ENCODE results near the gene HGF.

The HGF gene

DNA sequence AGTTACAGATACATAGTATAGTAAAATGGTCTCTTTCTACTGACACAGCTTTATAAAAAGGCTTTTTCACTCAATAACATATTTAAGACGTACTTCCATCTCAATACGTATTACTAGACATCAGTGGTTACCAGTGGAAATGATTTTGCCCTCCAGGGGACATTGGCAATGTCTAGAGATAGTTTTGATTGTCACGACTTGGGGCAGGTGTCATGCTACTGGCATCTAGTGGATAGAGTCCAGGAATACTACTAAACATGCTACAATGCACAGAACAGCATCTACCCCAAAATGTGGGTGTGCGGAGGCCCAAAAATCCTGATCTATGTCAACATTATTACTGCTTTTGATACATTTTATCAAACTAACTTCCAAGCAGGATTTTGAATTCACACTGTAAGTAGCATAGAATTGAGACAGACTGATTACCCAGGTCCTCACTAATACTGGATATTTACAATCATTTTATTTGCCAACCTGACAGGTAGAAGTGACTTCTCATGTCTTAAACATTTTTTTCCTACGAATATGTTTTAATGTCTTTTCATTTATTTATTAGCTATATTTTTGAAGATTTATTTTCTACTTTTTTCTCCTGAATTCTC is 53.8 kb downstream of the HGF start:
- no peak for DNase-seq

DNA sequence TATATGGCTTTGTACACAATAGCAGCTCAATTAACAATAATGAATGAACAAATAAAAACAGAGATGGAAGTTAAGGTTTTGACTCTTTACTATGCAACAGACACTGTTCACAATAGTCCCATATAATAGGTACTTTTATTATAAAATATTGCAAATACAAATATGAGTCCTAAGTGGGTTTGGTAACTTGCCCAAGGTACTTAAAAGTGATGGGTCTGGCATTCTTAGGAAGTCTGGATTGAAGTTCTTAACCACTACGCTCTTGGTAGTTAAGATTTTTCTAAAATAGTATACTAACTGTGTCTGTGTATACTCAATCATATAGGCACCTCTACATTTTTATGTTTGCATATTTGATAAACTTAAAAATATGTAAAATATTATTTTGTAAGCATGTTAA is 55.5 kb downstream of the HGF start:
- DNase-seq = no peak

DNA sequence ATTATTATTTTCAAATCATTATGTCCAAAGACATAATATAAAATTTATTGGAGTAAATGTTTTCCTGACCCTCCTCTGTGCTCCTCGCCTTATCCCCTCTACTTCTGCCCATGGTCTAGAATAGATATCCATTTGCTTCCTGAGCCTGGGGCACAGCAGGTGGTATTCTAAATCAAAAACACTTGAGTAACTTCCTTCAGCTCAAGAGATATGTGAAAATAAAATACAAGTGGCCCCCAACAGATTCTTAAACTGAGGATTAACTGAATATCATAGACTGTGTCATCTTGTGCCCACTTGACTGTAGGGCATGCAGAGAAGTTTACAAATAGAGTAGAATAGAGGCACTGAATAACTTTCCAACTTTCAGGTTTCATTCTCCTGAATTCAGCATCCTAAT is 59.1 kb downstream of the HGF start:
- DNase-seq = no peak

DNA sequence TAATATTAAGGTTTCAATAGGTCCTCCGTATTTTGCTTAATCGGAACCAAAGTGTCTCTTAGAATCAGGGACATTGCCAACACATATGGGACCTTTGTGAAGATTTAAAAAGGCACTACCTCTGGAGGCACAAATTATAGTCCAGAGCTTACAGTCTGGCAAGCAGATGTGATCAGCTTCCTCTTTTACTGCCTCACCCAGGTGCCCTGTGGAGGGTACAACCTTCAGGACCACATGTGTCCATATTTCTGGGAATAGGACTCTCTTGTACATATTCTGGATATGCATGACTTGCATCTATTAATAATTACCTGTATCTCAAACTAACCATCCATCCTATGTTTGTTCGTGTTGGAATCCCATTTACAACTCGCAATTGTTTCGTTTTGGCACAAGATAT is 60.0 kb downstream of the HGF start:
- DNase-seq = no peak

DNA sequence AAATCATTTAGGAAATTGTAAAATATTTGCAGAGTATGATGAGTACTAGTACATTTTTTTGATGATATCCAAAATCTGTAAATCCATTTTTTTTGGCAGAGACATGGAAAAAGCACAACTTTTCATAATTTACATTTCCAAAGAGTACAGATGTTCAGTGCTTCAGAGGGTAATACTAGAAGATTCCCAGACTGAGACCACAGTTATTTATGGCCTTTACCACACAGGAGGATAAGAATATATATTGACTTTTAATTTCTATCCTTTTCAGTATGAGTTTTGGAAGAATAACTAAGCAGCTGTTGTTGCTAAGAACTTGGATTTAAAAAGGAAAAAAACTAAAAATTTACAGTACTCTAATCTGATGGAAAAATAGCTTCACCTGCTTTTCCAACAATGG is 61.9 kb downstream of the HGF start:
- no peak for DNase-seq

DNA sequence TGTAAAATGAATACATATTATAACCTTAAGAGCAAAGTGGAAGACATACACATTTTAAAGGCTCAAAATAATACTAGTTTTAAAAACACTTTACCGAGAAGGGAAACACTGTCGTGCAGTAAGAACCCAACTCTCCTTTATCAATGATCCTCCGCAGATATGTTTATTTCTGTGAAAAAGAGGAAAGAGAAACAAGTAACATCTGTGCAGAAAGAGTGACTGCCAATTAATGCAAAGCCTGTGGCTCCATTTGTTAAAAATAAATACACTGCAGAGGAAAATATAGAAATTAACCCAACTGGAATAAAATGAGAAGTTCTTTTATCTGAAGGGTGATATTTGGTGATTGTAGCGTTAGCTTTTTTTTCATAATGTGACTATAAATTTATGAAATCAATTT is 62.7 kb downstream of the HGF start:
- no peak for DNase-seq

DNA sequence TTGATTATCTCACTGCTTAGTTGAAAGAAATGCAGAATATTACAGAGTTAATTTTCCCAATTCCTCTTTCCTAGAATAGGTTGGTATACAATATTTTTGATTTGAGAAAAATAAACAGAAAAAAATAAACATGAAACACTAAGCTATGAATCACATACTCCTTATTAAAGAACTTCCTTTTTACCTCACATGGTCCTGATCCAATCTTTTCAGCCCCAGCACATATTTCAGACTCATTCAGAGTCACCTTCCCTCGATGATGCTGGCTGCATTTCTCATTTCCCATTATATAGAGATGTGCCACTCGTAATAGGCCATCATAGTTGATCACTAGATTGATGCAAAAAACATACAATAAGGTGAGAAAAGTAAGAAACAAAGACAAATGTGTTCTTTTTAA is 64.6 kb downstream of the HGF start:
- no peak for DNase-seq

DNA sequence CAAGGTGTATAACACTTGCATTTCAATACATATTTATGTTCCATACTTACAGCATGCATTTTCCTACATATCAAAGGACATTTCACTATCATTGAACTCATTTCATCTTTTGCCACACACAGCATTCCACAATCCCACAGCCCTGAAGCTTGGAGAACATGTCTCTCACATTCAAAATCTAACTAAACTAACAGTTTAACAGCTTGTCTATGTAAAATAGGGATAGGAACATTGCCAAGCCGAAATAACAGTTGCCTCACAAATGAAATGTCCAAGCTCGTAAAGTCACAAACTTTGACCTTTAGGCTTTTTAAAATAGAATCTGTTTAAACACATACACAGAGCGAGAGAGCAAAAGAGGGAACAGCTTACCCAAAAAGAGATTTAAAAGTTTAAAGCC is 65.3 kb downstream of the HGF start:
- DNase-seq = no peak

DNA sequence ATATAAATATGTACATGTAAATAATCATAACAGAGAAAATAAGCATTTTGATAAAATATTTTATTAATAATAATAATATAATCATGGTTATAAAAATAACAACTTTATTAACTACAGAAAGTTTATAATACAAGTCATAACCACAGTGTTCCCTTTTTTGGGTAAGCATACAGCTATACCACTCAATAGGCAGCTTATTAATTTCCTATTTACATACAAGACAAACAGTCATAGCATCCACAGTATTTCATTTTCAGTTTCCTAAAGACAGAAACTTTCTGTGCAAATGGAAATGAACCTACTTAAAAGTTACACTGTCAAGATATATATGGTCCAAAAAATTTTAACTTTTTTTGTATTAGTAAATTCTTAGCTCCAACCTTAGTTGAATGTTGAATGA is 70.9 kb downstream of the HGF start:
- no peak for DNase-seq

DNA sequence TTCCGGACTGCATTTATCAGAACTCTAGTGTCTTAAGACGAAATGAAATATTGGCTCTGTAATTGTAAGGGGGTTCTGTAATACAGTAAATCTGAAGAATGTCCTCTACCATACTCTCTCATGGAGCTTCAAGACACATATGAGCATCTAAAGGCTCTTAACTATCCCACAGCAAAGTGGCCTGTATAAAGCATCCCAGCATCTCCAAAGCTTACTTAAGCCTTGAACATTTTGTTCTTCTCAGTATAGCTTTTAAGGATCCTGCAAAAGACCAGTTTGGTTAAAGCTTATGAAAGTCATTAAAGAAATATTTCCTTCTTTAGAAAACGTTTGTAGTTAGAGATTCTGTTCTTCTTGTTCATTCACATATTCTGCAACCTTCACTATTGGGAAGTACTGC is 75.1 kb downstream of the HGF start:
- DNase-seq = no peak

DNA sequence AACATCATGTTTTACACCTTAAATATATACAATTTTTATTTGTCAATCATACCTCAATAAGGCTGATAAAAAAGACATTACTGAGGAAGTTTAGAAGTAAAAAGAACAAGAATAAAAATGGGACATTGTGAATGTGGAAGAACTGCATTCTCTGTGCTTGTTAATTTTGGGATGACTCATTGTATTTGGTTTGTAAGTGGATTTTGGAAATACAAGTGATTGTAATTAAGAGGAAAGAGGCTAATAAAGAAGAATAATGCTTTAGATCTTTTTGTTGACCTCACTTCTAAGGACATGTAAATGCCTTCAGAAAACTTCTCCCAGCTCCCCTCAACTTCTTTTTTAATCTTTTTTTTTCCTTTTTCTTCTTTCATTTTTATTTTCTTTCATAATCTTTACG is 76.0 kb downstream of the HGF start:
- DNase-seq = no peak

DNA sequence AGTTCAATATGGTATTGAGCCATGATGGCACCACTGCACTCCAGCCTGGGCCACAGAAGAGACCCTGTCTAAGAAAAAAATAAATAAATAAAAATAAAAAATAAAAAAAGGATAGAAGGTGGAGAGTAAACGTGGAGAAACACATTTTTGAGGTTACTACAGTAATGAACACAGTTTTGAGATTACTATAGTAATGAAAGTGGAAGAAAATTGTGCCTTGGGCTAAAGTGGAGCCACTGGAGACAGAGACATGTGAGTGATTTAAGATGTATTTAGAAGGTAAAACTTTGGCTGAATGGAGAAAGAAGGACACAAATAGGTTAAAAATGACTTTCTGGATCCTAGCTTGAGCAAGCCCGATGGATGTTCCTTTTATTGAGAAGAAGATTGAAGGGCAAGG is 76.8 kb downstream of the HGF start:
- DNase-seq = no peak

DNA sequence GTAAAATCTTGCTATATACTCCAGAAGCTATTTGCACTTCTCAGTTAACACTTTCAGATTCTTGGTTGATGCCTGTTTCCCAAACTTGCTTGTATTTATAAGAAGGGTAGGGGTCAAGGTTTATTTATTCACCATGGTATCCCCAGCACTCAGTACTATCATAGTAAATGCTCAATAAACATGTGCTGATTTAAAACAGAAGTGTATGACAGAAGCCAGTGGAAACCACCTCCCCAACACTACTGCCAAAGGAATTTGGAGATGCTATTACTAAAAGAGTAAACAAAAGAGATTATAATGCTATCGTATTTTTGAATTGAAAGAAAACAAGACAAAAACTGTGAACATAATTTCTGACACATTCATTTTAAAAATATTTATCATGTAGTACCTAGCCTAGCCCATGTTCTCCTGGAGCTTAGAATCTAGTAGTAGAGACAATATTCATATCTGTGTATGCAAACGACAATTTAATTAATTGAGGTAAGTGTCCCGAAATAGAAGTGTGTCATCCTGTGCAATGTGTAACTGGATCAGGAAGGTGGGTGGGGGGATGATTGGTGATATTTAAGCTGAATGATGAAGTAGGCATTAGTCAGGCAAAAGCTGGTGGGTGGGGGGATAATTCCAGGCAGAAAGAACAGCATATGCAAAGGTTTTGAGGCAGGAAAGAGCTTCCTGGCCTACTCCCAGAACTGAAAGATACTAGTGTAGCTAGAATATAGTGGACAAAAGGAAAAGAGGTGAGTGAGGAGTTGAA is 77.5 kb downstream of the HGF start:
- no peak for DNase-seq

DNA sequence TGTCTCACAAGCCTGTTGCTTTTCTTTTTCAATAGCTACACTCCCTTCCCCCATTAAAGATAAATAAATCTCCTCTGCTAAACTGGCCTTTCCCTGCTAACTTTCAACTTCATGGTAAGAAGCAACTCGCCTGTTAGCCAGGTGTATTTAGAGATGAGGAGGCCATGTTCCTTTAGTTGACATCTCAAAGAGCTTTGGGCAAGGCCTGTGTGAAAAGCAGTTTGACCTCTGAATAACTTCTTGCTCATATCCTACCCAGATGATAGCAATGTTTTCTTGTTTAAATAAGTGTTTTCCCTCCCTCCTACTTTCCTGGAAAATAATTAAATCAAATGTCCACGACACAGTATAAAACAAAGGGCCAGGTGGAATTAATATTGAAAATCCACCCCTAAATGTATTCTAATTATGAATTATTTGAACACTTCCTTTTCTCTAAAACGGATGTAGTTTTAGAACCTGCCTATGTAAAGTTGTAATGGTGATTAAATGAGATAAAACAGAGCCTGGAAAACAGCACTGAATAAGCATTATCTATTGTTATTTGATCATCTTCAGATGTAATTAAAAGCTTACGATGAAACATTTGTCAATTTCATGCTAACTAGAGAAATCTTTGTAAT is 78.5 kb downstream of the HGF start:
- no peak for DNase-seq

DNA sequence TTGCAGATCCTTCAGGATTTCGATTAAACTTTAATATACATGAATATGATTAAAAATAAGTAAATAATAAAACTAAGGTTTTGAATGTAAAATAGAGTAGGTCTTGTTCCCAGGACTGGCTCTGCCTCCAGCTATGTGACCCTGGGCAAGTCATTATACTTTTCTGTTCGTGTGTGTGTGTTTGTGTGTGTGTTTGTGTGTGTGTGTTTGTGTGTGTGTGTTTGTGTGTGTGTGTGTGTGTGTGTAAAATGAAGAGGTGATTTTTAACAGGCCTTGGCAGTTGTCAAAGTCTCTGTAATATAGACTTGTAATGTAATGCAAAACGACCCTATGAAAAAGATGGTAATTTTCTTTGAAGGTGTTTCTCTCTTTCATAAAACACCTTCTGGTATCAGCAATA is 79.2 kb downstream of the HGF start:
- no peak for DNase-seq

DNA sequence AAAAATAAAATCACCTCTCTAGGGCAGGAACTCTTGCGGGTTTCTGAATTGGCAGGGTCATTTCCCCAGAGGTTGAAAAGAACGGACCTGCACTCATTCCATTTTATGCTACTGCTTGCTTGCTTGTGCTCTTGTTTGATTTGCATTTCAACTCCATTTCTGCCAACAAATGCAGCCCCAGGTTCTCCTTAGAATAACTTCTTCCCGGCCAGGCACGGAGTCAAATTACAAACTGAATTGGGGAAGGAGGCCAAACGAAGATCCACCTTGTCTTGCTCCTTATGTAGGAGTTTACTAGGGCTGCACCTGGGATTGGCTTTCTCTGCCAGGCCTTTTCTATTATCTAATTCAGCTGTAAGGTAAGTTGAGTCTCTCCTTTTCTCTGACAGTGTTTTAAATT is 79.6 kb downstream of the HGF start:
- no peak for DNase-seq

DNA sequence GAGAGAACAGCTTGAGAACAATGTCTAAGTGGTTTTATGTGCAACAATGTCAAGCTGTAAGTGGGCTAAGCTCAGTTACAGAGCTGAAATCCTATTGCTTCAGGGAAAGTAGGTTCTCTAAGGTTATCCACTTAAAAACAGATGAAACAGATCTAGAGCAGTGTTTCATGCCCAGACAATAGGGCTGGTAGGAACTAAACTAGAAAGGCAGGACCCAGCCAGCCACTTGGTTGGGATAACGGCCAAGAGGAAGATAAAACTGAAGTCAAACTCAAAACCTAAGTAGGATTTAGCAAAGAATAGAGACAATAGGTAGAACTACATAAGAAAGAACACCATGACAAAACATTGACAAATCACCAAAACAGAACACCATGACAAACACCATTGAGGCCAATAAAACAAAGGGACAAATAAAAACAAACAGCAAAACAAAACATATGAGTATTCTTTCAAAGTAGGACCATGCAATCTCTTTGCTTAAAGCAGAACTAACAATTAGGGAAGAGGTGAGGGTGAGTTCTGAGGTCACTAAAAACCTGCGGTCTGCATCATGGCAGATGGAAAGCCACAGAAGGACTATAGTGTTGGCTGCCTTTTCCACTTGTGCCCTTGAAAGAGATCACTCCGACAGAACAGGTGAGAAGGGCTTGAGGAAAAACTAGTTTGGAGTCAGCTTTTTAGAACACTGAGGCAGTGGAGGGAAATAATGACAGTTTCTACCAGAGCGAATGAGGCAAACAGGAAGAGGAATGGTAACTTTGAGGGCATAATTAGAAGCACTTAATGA is 81.0 kb downstream of the HGF start:
- no peak for DNase-seq

DNA sequence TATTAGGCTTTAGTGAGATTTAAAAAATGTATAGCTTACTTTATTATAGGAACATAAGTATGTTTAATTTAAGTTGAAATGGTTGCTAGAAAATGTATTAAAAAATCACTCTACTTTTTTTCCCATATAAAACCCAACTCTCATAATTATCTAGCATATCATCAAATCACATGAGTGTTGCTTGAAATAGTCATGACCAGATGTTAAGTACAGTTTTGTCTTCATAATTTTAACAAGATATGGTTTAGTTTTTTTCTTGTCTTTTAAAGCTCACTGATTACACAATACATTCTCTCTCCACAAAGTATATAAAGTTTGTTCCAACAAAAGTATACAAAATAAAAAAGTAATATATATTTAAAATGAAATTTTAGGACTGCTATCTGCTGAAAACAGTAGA is 82.8 kb downstream of the HGF start:
- DNase-seq = no peak

DNA sequence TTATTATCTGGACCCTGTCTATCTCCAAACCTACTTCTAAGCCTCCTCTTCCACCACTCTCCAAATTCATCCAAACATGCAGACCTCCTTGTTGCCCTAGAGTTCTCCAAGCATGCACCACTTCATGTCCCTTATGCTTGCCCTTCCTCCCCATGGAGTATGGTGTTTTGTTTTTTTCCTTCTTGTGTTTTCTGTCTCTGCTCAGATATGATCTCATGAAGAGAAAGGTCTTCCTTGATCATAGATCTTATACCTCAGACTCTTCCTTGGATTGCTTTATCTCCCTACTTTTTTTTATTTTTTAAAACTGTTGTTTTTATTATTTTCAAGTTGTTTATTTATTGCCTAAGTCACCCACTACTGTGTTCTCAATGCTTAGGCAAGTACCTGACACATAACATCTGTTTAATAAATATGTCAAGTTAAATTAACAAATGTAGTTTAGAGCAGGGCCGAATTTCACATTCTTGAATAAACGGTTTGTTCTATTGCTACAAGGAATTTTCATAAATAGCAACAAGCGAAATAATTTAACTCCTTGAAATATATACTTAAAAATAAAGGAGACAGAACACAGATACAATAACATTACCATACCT is 84.5 kb downstream of the HGF start:
- DNase-seq = no peak

DNA sequence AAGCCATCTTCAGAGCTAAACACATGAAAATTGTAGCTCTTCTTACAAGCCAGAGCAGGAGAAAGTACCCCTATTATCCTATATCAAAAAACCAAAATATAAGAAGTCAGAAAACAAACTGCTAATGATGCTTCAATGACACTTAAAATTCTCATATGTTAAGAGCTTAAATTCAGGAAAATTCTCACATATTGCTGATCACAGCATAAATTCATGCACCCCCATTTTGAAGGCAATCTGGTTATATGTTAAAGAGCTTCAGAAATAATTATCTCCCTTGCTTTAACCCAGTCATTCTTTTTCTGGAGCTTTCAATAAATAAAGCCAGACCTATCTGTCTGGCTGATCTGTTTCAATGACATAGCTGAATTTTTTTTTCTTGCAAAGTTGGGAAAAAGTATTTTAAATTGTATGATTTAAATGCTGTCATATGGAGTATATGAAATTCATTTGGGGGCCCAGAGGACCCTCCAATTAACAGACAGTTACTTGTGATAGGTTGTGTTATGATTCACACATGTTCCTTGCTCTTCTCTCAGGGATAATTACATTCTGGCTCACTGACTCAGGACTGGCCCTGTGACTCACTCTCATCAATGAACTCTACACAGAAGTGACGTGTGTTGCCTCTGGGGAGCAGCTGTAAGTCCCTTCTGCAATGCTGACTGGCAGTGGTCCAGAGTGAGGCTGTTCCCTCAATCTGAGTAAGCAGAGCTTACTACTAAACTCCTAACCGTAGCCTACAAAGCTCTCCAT is 85.2 kb downstream of the HGF start:
- no peak for DNase-seq

DNA sequence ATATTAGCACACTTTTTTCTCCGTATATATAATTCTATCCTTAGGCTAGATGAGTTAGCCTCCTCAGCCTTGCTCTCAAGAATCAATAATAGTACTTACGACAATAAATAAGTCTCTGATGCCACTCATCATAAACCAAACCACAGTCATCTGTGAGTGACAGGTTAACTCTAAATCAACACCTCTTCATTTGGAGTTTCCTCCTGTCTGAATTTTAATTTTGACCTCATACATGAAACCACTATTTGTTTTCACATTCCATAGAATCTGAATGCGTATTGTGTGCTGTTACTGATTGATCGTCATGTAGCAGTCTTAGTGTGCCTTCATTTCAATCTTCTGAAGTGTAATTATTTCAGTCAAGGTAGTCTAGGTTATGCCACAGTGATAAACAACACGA is 85.8 kb downstream of the HGF start:
- no peak for DNase-seq

DNA sequence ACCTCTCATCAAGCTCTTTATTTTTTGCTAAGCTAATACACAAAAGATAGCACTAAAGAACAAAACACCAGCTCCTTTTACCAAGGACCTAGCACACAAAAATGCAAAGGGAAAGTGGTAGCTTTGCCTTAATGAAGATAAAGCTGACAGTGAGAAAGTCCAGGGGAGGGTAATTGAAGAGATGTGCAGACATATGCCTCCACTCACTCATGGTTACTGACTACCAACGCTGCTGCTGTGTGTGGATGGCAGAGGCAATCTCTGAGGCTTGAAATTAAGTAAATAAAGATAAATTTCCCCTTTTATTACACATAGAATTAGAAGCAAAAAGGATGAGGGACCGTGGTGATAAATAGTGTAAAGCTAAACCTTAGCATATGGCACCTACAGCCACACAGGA is 87.0 kb downstream of the HGF start:
- no peak for DNase-seq

DNA sequence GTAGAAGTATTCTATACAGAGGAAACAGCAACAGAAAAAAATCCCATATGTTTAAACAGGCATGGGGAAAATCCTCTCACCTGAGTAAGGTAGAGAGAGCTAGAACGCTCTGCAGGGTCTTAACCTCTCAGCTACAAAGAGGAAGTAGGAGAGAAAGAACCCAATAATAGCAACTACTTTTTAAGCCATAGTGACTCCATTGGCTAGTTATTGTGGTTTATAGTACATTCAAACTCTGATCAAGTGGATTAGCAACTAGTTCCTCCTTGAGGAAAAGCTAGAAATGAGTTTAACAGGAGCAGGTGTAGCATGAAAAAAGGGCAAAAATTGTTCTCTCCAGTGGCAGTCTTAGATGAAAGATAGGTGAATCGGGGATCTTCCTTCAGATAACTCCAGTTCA is 89.7 kb downstream of the HGF start:
- DNase-seq = no peak

Measured in stimulated activated CD8-positive, alpha-beta memory T cell treated with anti-CD3 and anti-CD28 coated beads, Interleukin-4, amount 100 ng/mL, for 48 hours (primary cell).